Stimulated activated CD4-positive, alpha-beta T cell treated with anti-CD3 and anti-CD28 coated beads, Interleukin-2, amount 100 ng/mL, for 4 hours (primary cell): ENCODE data around the gene LRRC56.

ENCODE experiments used
- DNase-seq: peaks from one replicate; pipeline ENCODE4 v3.0.0-alpha.2; 2020; ENCODE audit warnings: low read depth

The LRRC56 gene

GRCh38 chr11:540583-541432 is 3.5 kb downstream of the LRRC56 start:
- DNase-seq: no peak

DNA sequence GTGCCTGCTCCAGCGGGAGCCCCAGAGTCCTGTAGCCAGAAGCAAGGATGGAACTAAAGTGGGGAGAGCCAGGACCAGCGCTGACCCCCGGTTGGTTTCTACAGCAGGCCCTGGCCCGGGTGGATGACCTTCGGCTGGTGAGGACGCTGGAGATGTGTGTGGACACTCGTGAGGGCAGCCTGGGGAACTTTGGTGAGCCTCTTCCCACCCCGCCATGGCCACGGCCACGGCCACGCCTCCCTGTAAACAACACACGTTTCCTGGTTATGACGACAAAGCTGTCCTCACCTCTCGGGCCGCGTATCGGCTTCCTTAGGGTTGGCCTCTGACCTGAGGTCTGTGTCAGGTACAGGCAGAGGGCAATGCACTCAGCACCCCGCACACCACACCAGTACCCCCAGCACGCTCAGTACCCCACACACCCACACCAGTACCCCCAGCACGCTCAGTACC is 4.1 kb downstream of the LRRC56 start:
- DNase-seq: no peak

GRCh38 chr11:544817-545166 is 7.5 kb downstream of the LRRC56 start:
- DNase-seq: no peak

- no peak for DNase-seq
Observed at GRCh38 chr11:545171-545570, 7.8 kb downstream of the LRRC56 start.

- no peak for DNase-seq
Observed at GRCh38 chr11:548700-549603, 11.6 kb downstream of the LRRC56 start.

- no peak for DNase-seq
Observed at GRCh38 chr11:550021-550745, 12.9 kb downstream of the LRRC56 start.

- DNase-seq: no peak
Observed at GRCh38 chr11:550746-551085, 13.4 kb downstream of the LRRC56 start.

GRCh38 chr11:551131-551530 is 13.8 kb downstream of the LRRC56 start:
- no peak for DNase-seq

DNA sequence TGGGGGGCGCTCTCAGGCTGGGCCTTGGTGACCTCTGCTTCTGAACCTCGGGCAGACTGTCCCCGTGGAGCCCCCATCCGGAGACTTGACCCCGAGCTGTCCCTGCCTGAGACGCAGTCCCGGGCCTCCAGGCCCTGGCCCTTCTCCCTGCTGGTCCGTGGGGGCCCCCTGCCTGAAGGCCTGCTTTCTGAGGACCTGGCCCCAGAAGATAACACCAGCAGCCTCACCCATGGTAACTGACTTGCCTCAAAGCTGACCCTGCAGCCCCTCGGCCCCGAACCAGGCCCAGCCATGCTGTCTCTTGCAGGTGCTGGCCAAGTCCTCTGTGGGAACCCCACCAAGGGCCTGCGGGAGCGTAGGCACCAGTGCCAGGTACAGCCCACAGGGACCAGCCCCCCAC is 14.3 kb downstream of the LRRC56 start:
- DNase-seq: no peak

DNA sequence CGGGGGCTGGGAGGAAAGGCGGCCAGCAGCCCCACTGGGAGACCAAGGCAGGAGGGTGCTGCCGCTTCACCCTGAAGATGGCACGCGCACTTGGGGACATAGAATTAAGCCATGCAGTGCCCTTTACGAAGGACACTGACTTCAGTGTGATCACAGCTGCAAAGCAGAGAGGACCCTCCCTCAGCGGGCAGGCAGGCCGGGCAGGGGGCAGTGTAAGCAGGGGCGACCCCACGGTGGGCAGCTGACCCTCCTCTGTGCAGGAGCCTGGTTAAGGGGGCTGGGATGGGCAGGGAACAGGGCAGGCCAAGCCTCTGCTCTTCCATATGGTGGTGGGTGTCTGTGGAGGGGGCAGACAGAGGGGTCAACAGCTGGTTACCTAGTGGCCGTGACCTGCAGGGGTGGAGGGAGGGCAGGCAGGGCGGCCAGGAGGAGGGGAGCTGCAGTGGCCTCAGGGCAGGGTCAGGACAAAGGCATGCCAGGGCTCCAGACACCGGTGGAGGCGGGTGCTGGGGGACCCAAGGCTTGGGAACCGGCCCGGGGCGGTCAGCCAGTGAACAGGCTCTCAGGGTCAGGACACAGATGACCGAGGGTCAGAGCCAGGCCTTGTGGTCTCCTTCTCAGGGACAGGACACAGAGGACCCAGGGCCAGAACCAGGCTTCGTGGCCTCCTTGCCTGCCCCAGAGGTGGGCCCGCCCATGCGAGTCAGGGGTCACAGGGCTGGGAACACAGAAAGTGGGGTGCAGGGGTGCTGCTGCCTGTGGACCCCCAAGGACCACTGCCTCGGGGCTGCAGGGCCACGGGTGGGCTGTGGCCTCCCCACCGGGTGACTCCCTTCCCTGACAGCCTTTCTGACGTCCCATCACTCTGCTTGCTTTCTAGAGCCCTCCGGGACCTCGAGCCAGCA is 16.0 kb downstream of the LRRC56 start:
- no peak for DNase-seq

DNA sequence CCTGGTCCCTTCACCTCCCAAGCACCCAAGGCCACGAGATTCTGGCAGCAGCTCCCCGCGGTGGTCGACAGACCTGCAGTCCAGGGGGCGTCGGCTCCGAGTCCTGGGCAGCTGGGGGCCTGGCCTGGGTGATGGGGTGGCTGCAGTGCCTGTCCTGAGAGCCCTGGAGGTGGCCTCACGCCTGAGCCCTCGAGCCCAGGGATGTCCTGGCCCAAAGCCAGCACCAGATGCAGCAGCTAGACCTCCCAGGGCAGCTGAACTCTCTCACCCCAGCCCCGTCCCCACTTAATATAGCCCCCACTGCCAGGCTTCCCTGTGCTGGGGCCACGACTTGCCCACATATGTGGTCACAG is 16.6 kb downstream of the LRRC56 start:
- DNase-seq: no peak

DNA sequence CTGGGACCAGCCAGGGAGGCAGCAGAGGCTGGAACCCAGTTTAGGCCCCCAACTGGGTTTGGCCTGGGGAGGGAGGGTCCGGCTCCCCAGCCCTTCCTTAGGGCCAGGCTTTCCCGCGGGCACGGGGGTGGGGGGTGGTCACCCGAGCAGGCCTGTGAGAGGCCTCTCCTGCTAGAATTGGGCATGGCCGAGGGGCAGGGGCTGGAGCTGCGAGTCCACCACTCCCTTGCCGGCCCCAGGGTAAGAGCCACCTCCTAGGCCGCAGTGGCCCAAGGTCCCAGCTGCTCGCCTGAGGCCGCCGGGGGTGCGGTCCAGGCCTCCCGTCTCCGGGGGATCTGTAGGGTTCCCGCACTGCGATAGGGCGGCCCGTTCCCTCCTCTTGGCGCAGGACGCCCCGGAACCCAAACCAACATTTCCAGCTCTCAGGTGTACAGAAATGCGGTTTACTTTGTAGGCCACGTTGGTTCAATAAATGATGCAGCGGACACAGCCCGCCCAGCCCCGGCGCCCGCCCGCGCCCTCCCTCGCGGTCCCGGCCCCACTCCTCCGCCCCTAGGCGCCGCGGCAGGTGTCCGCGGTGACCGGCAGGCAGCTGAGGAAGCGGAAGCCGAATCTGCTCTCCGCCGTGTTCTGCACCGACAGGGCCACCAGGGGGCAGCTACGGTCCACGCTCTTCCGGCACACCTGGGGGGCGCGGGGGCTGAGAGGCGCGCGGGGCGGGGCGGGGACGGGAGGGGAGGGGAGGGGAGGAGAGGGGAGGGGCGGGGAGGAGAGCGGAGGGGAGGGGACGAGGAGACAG is 17.3 kb downstream of the LRRC56 start:
- DNase-seq: peak; percentile 71

DNA sequence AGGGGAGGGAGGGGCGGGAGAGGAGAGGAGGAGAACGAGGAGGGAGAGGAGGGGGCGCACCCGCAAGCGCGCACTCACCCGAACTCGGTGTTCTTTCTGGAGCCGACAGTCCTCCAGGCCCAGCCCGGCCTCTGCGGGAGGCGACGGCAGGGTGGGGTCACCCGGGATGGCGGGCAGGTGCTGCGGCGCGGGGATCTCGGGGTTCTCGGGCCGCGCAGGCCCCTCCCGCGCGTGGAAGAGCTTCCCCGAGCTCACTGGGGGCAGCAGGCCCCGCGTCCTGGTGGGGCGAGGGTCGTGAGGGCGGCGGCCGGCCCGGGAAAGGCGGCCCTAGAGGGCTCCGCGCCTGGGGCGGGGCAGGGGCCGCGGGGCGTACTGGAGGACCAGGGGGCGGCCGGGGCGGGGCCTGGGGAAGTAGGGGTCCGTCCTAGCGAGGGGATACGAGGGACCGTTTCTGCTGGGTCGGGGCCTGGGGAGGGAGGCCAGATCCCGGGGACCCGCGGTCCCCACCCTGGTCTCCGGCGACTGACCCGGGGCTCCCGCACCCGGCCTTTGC is 18.0 kb downstream of the LRRC56 start:
- DNase-seq: no peak

GRCh38 chr11:555780-556661 is 18.7 kb downstream of the LRRC56 start:
- no peak for DNase-seq

DNA sequence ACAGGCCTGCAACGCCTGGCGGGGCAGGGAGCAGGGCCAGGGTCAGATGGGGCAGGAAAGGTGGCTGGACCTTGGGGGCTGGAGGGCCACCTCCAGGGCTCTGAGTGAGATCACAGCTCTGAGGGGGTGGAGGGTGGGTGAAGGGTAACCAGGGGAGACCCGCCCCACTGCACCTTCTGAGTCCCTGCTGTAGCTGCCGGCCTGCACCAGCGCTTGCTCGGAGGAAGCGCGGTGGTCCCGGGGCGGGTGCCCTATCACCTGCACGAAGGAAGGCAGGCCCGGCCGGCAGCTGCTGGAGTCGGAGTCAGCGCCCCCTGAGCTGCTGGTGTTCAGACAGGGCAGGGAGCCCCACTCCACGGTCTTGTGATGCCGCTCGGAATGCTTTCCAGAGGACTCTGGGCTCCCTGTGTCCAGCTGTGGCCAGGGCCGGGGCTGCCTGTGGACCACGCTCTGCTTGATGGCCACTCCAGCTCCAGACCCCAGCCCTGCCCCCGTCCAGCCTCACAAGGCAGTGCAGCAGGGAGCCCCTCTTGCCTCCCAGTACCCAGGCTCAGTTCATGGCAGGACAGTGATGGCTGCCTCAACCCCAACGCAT is 19.4 kb downstream of the LRRC56 start:
- no peak for DNase-seq

DNA sequence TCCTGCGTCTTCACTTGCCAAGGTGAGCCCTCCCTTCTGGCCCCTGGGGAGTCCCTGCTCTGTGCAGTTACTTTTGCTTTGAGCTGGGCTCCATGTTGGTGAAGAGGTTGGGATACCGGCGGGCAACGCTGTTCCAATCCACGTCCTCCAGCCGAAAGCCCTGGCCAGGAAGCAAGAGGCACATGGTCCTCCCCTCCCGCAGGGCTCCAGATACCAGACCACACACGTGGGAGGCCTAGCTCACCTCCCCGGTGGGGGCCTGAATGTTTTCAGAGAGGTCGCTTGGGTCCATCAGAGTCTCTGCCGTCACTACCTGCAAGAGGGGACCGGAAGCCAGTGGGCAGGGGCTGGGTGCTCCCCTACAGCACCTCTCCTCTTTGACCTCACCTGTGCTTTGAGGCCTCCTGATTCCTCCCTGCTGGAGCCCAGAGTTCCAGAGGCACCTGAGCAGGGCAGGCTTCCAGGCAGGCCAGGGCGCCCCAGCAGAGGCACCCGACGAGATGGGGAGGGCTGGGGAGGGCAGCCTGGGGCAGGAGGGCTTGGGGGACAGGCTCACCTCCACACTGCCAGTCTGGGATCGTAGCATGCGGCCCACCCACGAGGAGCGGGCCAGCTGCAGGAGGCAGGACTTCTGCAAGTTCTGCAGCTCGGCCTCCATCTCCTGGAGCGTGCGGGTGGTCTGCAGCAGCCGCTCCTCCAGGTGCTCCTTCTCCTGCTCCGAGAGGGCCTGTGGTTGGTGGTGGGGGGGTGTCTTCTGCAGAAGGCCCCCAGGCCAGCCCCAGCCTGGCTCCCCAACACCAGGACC is 20.2 kb downstream of the LRRC56 start:
- no peak for DNase-seq

DNA sequence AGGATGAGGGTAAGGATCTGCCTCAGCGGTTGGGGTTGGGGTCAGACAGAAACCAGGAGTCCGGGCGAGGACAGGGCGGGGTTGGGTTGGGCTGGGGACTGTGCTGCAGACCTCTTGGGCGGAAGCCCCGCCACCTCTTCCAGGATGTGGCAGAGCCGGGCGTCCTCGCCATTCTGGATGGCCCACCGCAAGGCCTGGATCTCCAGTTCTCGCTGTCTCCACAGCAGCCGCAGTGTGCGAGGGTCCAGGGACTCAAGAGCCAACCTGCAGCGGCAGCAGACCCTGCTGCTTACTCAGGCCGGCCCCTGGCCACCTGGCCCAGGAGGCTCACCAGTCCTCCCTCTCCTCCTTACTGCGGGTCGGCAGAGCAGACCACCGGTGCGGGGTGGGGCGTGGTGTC is 21.2 kb downstream of the LRRC56 start:
- DNase-seq: no peak

GRCh38 chr11:559020-559620 is 21.8 kb downstream of the LRRC56 start:
- no peak for DNase-seq
